Trophoblast cell (in vitro differentiated cells and primary cell): Measurements from ENCODE around the gene CERKL.

Source experiments
- DNase-seq, 2 donors: peaks; one replicate each; pipeline ENCODE4 v3.0.0-alpha.2; 2016
- H2AFZ ChIP-seq: 2 replicates; pipeline ENCODE4 v1.6.1; 2013; ENCODE audit warnings: low read length, moderate library complexity, mild to moderate bottlenecking; ENCODE audit not compliant: insufficient read depth, poor library complexity
- H2AK5ac ChIP-seq: 2 replicates; pipeline ENCODE4 v1.6.1; 2013; ENCODE audit warnings: mild to moderate bottlenecking, low read length
- H2BK120ac ChIP-seq: 2 replicates; pipeline ENCODE4 v1.6.1; 2013; ENCODE audit warnings: low read length, mild to moderate bottlenecking, moderate library complexity; ENCODE audit not compliant: insufficient read depth, poor library complexity
- H2BK12ac ChIP-seq: 2 replicates; pipeline ENCODE4 v1.6.1; 2013; ENCODE audit warnings: mild to moderate bottlenecking, low read length, moderate library complexity
- H2BK5ac ChIP-seq: 2 replicates; pipeline ENCODE4 v1.6.1; 2013; ENCODE audit warnings: low read length, low read depth, moderate library complexity, mild to moderate bottlenecking; ENCODE audit not compliant: poor library complexity
- H3K14ac ChIP-seq: 2 replicates; pipeline ENCODE4 v1.6.1; 2013; ENCODE audit warnings: mild to moderate bottlenecking, low read length
- H3K18ac ChIP-seq: 2 replicates; pipeline ENCODE4 v1.6.1; 2013; ENCODE audit warnings: mild to moderate bottlenecking, low read length
- H3K23ac ChIP-seq: 2 replicates; pipeline ENCODE4 v1.6.1; 2013; ENCODE audit warnings: low read length
- H3K27ac ChIP-seq: 2 replicates; pipeline ENCODE4 v1.5.1; 2013; ENCODE audit warnings: low read depth, mild to moderate bottlenecking, inconsistent platforms, low read length, moderate library complexity
- H3K27me3 ChIP-seq: 2 replicates; pipeline ENCODE4 v1.6.1; 2013; ENCODE audit warnings: inconsistent platforms, mild to moderate bottlenecking, low read length, moderate library complexity; ENCODE audit not compliant: insufficient read depth
- H3K36me3 ChIP-seq, 2 experiments: 1 replicate in 1 of 2; 2 replicates in 1 of 2; pipeline ENCODE4 v1.6.1; 2013; ENCODE audit warnings: low read length in 2 of 2, mild to moderate bottlenecking in 2 of 2, moderate library complexity in 1 of 2; ENCODE audit not compliant: insufficient read depth in 2 of 2, control insufficient read depth in 1 of 2
- H3K4ac ChIP-seq: 2 replicates; pipeline ENCODE4 v1.6.1; 2013; ENCODE audit warnings: low read depth, mild to moderate bottlenecking, low read length, moderate library complexity
- H3K4me1 ChIP-seq, 2 experiments: 1 replicate in 1 of 2; 2 replicates in 1 of 2; pipeline ENCODE4 v1.6.1; 2013; ENCODE audit warnings: low read length in 2 of 2, mild to moderate bottlenecking in 2 of 2, moderate library complexity in 1 of 2; ENCODE audit not compliant: insufficient read depth in 2 of 2, control insufficient read depth in 1 of 2
- H3K4me2 ChIP-seq: 2 replicates; pipeline ENCODE4 v1.6.1; 2013; ENCODE audit warnings: inconsistent platforms, mild to moderate bottlenecking, low read length, moderate library complexity
- H3K4me3 ChIP-seq: 2 replicates; pipeline ENCODE4 v1.5.1; 2013; ENCODE audit warnings: mild to moderate bottlenecking, low read depth, low read length, inconsistent platforms
- H3K79me1 ChIP-seq: one replicate; pipeline ENCODE4 v1.6.1; 2013; ENCODE audit warnings: low read length
- H3K79me2 ChIP-seq: 2 replicates; pipeline ENCODE4 v1.6.1; 2013; ENCODE audit warnings: low read length, mild to moderate bottlenecking; ENCODE audit not compliant: control insufficient read depth, insufficient read depth, poor library complexity
- H3K9ac ChIP-seq: 2 replicates; pipeline ENCODE4 v1.6.1; 2013; ENCODE audit warnings: mild to moderate bottlenecking, low read length
- H3K9me3 ChIP-seq: 2 replicates; pipeline ENCODE4 v1.6.1; 2013; ENCODE audit warnings: low read depth, mild to moderate bottlenecking, control low read depth, inconsistent platforms, low read length; ENCODE audit not compliant: insufficient read depth
- H4K12ac ChIP-seq: 2 replicates; pipeline ENCODE4 v1.6.1; 2013; ENCODE audit warnings: low read depth, mild to moderate bottlenecking, low read length, moderate library complexity
- H4K8ac ChIP-seq: 2 replicates; pipeline ENCODE4 v1.6.1; 2013; ENCODE audit warnings: low read depth, mild to moderate bottlenecking, low read length, moderate library complexity
- H4K91ac ChIP-seq: one replicate; pipeline ENCODE4 v1.6.1; 2013; ENCODE audit warnings: low read depth, mild to moderate bottlenecking, low read length, moderate library complexity
- WGBS: extraction: QIAGEN DNeasy Blood & Tissue Kit; methylation state at CpG from one replicate; pipeline ENCODE4 v1.1.7; 2013; ENCODE audit warnings: missing lambda C conversion rate; ENCODE audit not compliant: insufficient read length, insufficient coverage; ENCODE audit errors: extremely low coverage; 5-methylcytosine and 5-hydroxymethylcytosine counted together

CERKL gene

GRCh38 chr2:181621779-181622490 lies 35.0 kb downstream of the CERKL start:
- no peaks in the 10 kb centered on the region for H3K36me3 ChIP-seq
- H3K4me3 ChIP-seq: no peak overlapping the region
- no peak overlapping the region for H3K18ac ChIP-seq
- H3K14ac ChIP-seq: no peak overlapping the region
- no peak overlapping the region for H3K4me2 ChIP-seq
- H2BK5ac ChIP-seq: no peak overlapping the region
- no peak overlapping the region for H3K9ac ChIP-seq
- H2BK120ac ChIP-seq: no peak overlapping the region
- H3K23ac ChIP-seq: no peak overlapping the region
- no peaks in the 10 kb centered on the region for H3K4me1 ChIP-seq
- no peak overlapping the region for H2BK12ac ChIP-seq
- WGBS: no CpG with 5 or more reads among the region's 3 CpGs
- H4K8ac ChIP-seq: no peak overlapping the region
- H2AK5ac ChIP-seq: no peak overlapping the region
- H3K9me3 ChIP-seq: peaks cover 2% of the 10 kb centered on the region
- H3K27ac ChIP-seq: no peak overlapping the region
- no peak overlapping the region for H2AFZ ChIP-seq
- no peak overlapping the region for H3K4ac ChIP-seq
- no peak for DNase-seq
- H4K91ac ChIP-seq: no peak overlapping the region
- H3K79me2 ChIP-seq: no peaks in the 10 kb centered on the region
- H3K79me1 ChIP-seq: no peaks in the 10 kb centered on the region
- no peak overlapping the region for H4K12ac ChIP-seq
- no peaks in the 10 kb centered on the region for H3K27me3 ChIP-seq

GRCh38 chr2:181619516-181619915 lies 37.4 kb downstream of the CERKL start:
- Histone ChIP-seq H3K79me2 (no peaks in the 10 kb centered on the region), H3K36me3 (no peaks in the 10 kb centered on the region), H3K9ac (no peak overlapping the region), H2BK12ac (no peak overlapping the region), H3K23ac (no peak overlapping the region), H3K79me1 (no peaks in the 10 kb centered on the region), H2BK120ac (no peak overlapping the region), H3K14ac (no peak overlapping the region), H3K4me3 (no peak overlapping the region), H3K18ac (no peak overlapping the region), H4K12ac (no peak overlapping the region), H3K4me2 (no peak overlapping the region), H2AFZ (no peak overlapping the region), H3K27me3 (no peaks in the 10 kb centered on the region), H3K9me3 (no peaks in the 10 kb centered on the region), H4K8ac (no peak overlapping the region), H2AK5ac (no peak overlapping the region), H4K91ac (no peak overlapping the region), H3K4me1 (no peaks in the 10 kb centered on the region), H3K27ac (no peak overlapping the region), H3K4ac (no peak overlapping the region), H2BK5ac (no peak overlapping the region)
- DNase-seq: no peak
- WGBS: no CpG with 5 or more reads among the region's 2 CpGs

GRCh38 chr2:181616715-181617114 lies 40.2 kb downstream of the CERKL start:
- peaks cover 0 to 2% of the 10 kb centered on the region in 2 experiments for H3K4me1 ChIP-seq
- no peak overlapping the region for H3K4me3 ChIP-seq
- no peak overlapping the region for H3K23ac ChIP-seq
- H2BK120ac ChIP-seq: no peak overlapping the region
- H2AK5ac ChIP-seq: no peak overlapping the region
- H3K4ac ChIP-seq: no peak overlapping the region
- no peak overlapping the region for H4K12ac ChIP-seq
- H3K4me2 ChIP-seq: no peak overlapping the region
- no peaks in the 10 kb centered on the region for H3K27me3 ChIP-seq
- no peaks in the 10 kb centered on the region for H3K9me3 ChIP-seq
- no peak overlapping the region for H3K14ac ChIP-seq
- no peak overlapping the region for H3K18ac ChIP-seq
- H2BK5ac ChIP-seq: no peak overlapping the region
- H4K8ac ChIP-seq: no peak overlapping the region
- H4K91ac ChIP-seq: no peak overlapping the region
- WGBS: no CpG with 5 or more reads among the region's 1 CpG
- H3K79me2 ChIP-seq: no peaks in the 10 kb centered on the region
- no peaks in the 10 kb centered on the region for H3K79me1 ChIP-seq
- H3K9ac ChIP-seq: no peak overlapping the region
- H2BK12ac ChIP-seq: no peak overlapping the region
- DNase-seq: no peak
- H3K36me3 ChIP-seq: no peaks in the 10 kb centered on the region
- H3K27ac ChIP-seq: no peak overlapping the region
- no peak overlapping the region for H2AFZ ChIP-seq

GRCh38 chr2:181614874-181615638 lies 41.8 kb downstream of the CERKL start:
- Histone ChIP-seq H3K4ac (no peak overlapping the region), H3K4me3 (no peak overlapping the region), H3K79me2 (no peaks in the 10 kb centered on the region), H3K14ac (no peak overlapping the region), H3K36me3 (no peaks in the 10 kb centered on the region), H3K27ac (no peak overlapping the region), H2BK12ac (no peak overlapping the region), H3K9me3 (no peaks in the 10 kb centered on the region), H4K91ac (no peak overlapping the region), H2AK5ac (no peak overlapping the region), H2AFZ (no peak overlapping the region), H3K18ac (no peak overlapping the region), H4K12ac (no peak overlapping the region), H2BK120ac (no peak overlapping the region), H4K8ac (no peak overlapping the region), H3K23ac (no peak overlapping the region), H3K9ac (no peak overlapping the region), H2BK5ac (no peak overlapping the region), H3K4me1 (peaks cover 0 to 2% of the 10 kb centered on the region in 2 experiments), H3K4me2 (no peak overlapping the region), H3K27me3 (no peaks in the 10 kb centered on the region), H3K79me1 (no peaks in the 10 kb centered on the region)
- DNase-seq: no peak
- WGBS: no CpG with 5 or more reads among the region's 7 CpGs
